ENCODE data around the gene COPE.

GRCh38 chr19:18921593-18921992 lies 2.4 kb upstream of the COPE start:
- TF ChIP-seq TAF1 (IDR thresholded peaks at IDR 0.05; ENCODE audit: borderline replicate concordance, insufficient read depth, low read length) (no peak), POLR2AphosphoS5 (IDR thresholded peaks at IDR 0.05; ENCODE audit: low read depth, low read length) (no peak), SIN3A (IDR thresholded peaks at IDR 0.05; ENCODE audit: borderline replicate concordance, insufficient read depth, low read length) (no peak), REST (IDR thresholded peaks at IDR 0.05; ENCODE audit: insufficient read depth in 1 of 2, low read depth in 2 of 2, low read length in 2 of 2) (no peak)
